AG04449 (cell line): ENCODE measurements around the gene GPR108.

Experiments
- CTCF ChIA-PET: fragments of 350-600 bp; formaldehyde crosslinking; extraction: SDS; loops from one replicate; lab custom pipeline; 2021; ENCODE audit warnings: antibody characterized with exemption; lab: Yijun Ruan, JAX
- POLR2A ChIA-PET: fragments of 400-600, 350-600 bp; formaldehyde crosslinking; extraction: SDS; loops from one replicate; lab custom pipeline; 2020; ENCODE audit warnings: antibody characterized with exemption, inconsistent platforms; lab: Yijun Ruan, JAX
- DNase-seq: peaks from one replicate; pipeline ENCODE4 v3.0.0-alpha.2; 2010; ENCODE audit warnings: low read depth, low spot score
- H3K4me3 ChIP-seq: 2 replicates; pipeline ENCODE4 v1.5.1; 2011; ENCODE audit warnings: low read depth, mild to moderate bottlenecking, control low read depth, low read length
- TF ChIP-seq, protein P1 (sequence below): IDR thresholded peaks from one replicate; pipeline ENCODE4 v1.5.1; 2011; ENCODE audit warnings: mild to moderate bottlenecking, moderate library complexity, low read length, control low read depth, inconsistent platforms; ENCODE audit not compliant: insufficient read depth; ENCODE audit errors: missing control alignments

GPR108 gene

DNA sequence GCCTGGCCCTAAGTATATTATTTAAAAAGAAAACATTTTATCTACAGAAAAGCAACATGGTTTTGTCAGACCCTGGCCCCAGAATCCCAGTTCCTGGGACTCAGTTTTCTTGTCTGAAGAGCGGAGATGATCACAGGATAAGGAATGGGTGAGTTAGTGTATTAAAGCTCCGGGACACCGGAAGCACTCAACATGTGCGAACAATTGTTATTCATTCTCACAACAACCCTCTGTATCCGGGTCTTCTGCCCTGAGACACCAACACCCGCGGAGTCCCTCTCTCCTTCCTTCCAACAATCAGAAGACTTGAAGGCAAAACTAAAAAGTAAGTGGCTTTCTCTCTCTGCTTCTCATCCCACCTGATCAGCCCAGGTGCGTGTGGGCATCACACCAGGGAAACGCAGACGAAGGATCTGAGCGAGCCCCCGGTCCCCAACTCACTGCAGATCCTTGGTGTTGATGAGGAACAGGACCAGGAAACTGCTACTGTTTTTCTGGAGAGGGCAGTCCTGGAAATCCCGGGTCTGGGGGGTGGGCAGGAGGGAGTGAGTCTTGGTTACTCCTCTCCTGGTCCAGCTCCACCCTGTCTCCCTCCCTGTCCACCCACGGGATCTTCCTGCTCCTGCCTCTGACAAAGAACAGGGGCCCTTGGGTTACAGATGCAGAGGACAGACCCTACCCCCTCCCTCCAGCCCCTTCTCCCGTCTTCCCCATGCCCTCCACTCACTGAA is 2.0 kb downstream of the GPR108 start:
- POLR2A ChIA-PET: no interaction called here

DNA sequence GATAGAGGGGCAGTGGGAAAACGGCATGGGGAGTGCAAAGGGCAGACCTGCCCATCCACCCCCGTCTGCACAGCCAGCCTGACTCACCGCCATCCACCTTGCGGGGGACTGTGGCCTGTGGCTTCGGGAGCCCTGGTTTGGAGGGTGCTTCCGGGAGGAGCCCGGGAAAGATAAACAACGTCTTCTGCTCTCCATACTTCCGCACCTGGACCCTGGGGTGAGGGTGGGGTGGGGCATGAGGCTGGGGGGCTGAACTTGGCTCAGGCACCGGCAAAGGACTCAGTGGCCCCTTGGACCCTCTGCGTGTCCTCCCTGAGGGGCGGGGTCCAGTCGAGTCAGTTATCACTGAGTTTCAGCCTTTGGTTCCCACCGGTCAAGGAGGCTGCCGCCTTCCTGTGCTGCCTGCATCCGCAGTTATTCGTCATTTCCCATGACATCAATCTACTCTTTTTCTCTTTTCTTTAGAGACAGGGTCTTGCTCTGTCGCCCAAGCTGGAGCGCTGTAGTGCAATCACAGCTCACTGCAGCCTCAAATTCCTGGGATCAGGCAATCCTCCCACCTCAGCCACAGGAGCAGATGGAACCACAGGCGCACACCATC is 3.2 kb downstream of the GPR108 start:
- DNase-seq: no peak
- H3K4me3 ChIP-seq: no peak overlapping the region
- ChIA-PET CTCF (interaction anchor here (1.1 to 1.3 kb wide), 2 partner anchors 13 to 203 kb away, joined by 3 to 4 read pairs; partner anchors contain the start of genes C3 and TNFSF9), POLR2A (no interaction called here)
- TF ChIP-seq, protein P1, sequence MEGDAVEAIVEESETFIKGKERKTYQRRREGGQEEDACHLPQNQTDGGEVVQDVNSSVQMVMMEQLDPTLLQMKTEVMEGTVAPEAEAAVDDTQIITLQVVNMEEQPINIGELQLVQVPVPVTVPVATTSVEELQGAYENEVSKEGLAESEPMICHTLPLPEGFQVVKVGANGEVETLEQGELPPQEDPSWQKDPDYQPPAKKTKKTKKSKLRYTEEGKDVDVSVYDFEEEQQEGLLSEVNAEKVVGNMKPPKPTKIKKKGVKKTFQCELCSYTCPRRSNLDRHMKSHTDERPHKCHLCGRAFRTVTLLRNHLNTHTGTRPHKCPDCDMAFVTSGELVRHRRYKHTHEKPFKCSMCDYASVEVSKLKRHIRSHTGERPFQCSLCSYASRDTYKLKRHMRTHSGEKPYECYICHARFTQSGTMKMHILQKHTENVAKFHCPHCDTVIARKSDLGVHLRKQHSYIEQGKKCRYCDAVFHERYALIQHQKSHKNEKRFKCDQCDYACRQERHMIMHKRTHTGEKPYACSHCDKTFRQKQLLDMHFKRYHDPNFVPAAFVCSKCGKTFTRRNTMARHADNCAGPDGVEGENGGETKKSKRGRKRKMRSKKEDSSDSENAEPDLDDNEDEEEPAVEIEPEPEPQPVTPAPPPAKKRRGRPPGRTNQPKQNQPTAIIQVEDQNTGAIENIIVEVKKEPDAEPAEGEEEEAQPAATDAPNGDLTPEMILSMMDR: no peak

More for the DNA sequence above, 2.0 kb downstream of the GPR108 start:
- TF ChIP-seq, protein P1: no peak
- CTCF ChIA-PET: interaction anchor here (1.2 to 4.4 kb wide), 4 partner anchors 10 to 218 kb away, joined by 5 to 131 read pairs (median 8); no protein-coding TSS in a partner anchor
- peak overlapping the region; percentile 76 for H3K4me3 ChIP-seq
- DNase-seq: no peak

DNA sequence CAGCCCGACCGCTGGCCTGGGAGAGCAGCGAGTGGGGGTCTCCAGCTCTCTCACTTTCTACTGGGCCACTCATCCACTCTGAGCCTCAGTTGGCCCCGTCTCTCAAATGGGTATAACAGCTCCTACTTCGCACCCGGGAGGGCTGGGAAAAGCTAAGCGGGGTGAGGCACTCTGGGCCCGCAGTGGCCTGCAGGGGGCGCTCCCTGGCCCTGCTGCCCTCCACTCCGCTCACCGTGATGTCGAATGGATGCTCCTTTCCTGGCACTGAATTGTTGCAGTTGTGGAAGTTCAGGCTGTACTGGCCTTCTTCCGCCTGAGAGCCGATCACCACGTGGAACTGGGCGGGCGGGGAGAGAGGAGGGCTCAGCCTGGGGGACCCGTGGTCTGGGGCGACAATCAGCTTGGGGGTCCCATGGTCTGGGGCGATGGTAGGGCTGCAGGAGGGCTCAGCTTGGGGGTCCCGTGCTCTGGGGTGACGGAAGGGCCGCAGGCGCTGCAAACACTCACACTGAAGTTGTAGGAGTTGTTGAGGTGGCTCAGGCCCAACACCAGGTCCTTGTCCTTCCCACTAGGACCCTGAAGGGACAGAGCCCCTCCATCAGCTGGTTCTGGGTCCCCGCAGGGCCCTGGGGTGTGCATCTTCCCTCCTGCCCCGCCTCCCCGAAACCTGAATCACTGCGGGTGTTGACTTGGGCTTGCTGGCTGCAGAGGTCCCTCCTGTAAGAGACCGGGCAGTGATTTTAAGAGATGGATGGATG is 3.9 kb downstream of the GPR108 start:
- no peak overlapping the region for H3K4me3 ChIP-seq
- ChIA-PET CTCF (interaction anchor here (0.8 to 1.3 kb wide), 4 partner anchors 13 to 216 kb away, joined by 3 to 4 read pairs (median 4); partner anchors contain the start of genes C3 and TNFSF9), POLR2A (no interaction called here)
- TF ChIP-seq, protein P1: no peak
- DNase-seq: no peak

DNA sequence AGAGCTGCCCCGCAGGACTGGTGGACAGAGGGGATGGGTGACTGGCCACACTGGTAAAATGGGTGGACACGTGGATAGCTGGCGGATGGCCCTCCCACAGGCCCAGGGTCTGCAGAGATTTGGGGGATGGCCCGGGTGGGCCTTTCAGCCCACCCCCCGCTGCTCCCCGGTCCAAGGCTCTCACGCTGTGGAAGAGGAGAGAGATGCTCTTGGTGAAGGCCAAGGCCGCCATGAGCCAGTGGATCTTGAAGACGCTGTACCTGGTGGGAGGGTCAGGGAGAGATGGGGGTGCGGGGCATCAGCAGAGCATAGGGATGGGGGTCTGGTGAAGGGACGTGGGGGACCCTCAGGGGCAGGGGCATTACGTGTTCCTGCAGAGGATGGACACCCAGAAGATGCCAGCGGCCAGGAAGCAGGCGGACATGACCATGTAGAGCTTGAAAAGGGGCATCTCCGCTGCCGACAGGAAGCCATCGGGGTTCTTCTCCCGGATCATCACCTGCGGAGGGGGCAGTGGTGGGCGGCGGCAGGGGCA is 4.5 kb downstream of the GPR108 start:
- ChIA-PET CTCF (interaction anchor here (0.8 to 1.3 kb wide), 4 partner anchors 12 to 215 kb away, joined by 3 to 4 read pairs (median 4); partner anchors contain the start of genes C3 and TNFSF9), POLR2A (no interaction called here)
- TF ChIP-seq, protein P1: no peak
- DNase-seq: no peak
- no peak overlapping the region for H3K4me3 ChIP-seq

DNA sequence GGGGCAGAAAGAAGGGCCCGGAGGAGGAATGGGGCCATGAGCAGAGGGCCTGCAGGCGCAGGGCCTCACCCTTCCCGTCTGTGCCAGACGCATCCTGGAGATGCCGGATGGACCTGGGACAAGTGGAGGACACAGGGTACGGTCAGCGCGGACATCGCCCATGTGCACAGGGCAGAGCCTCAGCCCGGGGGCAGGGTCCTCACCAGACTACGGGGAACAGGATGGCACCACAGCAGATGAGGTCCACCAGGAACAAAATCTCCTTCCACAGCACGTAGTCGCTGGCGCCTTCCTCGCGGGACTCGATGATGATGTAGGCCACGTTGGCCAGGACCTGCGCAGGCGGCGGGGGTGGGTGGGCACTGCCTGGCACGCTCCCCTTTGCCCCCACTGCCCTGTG is 5.6 kb downstream of the GPR108 start:
- POLR2A ChIA-PET: no interaction called here
- no peak for DNase-seq
- TF ChIP-seq, protein P1: no peak
- CTCF ChIA-PET: no interaction called here
- no peak overlapping the region for H3K4me3 ChIP-seq
